Measurements from ENCODE around the gene UMAD1. TPM values are rescaled to one million over a fixed set of nuclear protein-coding genes. Genes with fewer than 3 reads are reported as not detected.
A peak's percentile ranks its signal among the peaks of the same experiment; 100 is the strongest.
"Not testable (repeated sequence)": the region's sequence is repeated elsewhere in the genome, so short reads cannot be mapped to it uniquely, and the experiment has no call there.

Gene UMAD1
- total and polyA plus RNA-seq, 8 donors = 5.0 to 20.8 (median 17.2) TPM

- Histone ChIP-seq H3K4me3 (no peak overlapping the region), H3K36me3 (no peaks in the 10 kb centered on the region), H3K9me3 (no peaks in the 10 kb centered on the region), H3K4me1 (peaks cover 0 to 10% (median 6%) of the 10 kb centered on the region in 3 donors), H3K27me3 (no peaks in the 10 kb centered on the region), H3K27ac (no peak overlapping the region)
- TF ChIP-seq CTCF (IDR thresholded peaks at IDR 0.05) = no peak
- no peak for DNase-seq
- no peak for ATAC-seq
- WGBS, 2 donors = 82 to 84% methylated on average over 6 of the region's 6 CpGs
- intact Hi-C loops (cut with DNase I) = no loop called here
- FAIRE-seq = no peak
Observed at GRCh38 chr7:7819442-7820247, 179.1 kb downstream of the UMAD1 start.

GRCh38 chr7:7820409-7820808 lies 179.9 kb downstream of the UMAD1 start:
- no peak for TF ChIP-seq CTCF (IDR thresholded peaks at IDR 0.05)
- Histone ChIP-seq H3K27ac (no peak overlapping the region), H3K9me3 (no peaks in the 10 kb centered on the region), H3K4me3 (no peak overlapping the region), H3K36me3 (no peaks in the 10 kb centered on the region), H3K27me3 (no peaks in the 10 kb centered on the region), H3K4me1 (peaks cover 0 to 10% (median 6%) of the 10 kb centered on the region in 3 donors)
- WGBS, 2 donors = 97 to 100% methylated on average over 1 of the region's 1 CpG
- FAIRE-seq (no peak), DNase-seq (no peak), ATAC-seq (no peak)
- intact Hi-C loops (cut with DNase I) = no loop called here

GRCh38 chr7:7820939-7821338 lies 180.4 kb downstream of the UMAD1 start:
- no peaks in the 10 kb centered on the region for H3K36me3 ChIP-seq
- no peak for TF ChIP-seq CTCF (IDR thresholded peaks at IDR 0.05)
- no peaks in the 10 kb centered on the region for H3K9me3 ChIP-seq
- H3K27ac ChIP-seq = no peak overlapping the region
- no peak overlapping the region for H3K4me3 ChIP-seq
- FAIRE-seq (no peak), DNase-seq (no peak), ATAC-seq (no peak)
- intact Hi-C loops (cut with DNase I) = no loop called here
- peaks cover 0 to 10% (median 6%) of the 10 kb centered on the region in 3 donors for H3K4me1 ChIP-seq
- H3K27me3 ChIP-seq = no peaks in the 10 kb centered on the region
- WGBS, 2 donors = 95 to 97% methylated on average over 3 of the region's 3 CpGs

GRCh38 chr7:7821517-7821916 lies 181.0 kb downstream of the UMAD1 start:
- no peak for FAIRE-seq

GRCh38 chr7:7825294-7825693 lies 184.7 kb downstream of the UMAD1 start:
- H3K27me3 ChIP-seq; H3K27ac ChIP-seq; H3K9me3 ChIP-seq; FAIRE-seq; ATAC-seq; H3K4me3 ChIP-seq; intact Hi-C loops (cut with DNase I); DNase-seq; H3K36me3 ChIP-seq: not testable (repeated sequence)
- peaks cover 0 to 17% (median 14%) of the 10 kb centered on the region in 3 donors for H3K4me1 ChIP-seq

More at GRCh38 chr7:7821517-7821916, 181.0 kb downstream of the UMAD1 start:
- intact Hi-C loops (cut with DNase I) = no loop called here
- Histone ChIP-seq H3K4me3 (no peak overlapping the region), H3K27me3 (no peaks in the 10 kb centered on the region), H3K27ac (no peak overlapping the region), H3K4me1 (peaks cover 0 to 10% (median 6%) of the 10 kb centered on the region in 3 donors), H3K36me3 (no peaks in the 10 kb centered on the region), H3K9me3 (no peaks in the 10 kb centered on the region)
- no peak for TF ChIP-seq CTCF (IDR thresholded peaks at IDR 0.05)
- ATAC-seq (peak in 3 of 4 donors; percentile 37 to 60 (median 55)), DNase-seq (no peak)
- 38 to 59% methylated on average over 3 of the region's 3 CpGs for WGBS, 2 donors
